Ishikawa (cell line): ENCODE data around the gene FSIP1.

Source experiments
- MAX ChIP-seq: IDR thresholded peaks from 2 replicates; pipeline ENCODE4 v1.6.1; 2012
- NFIC ChIP-seq: IDR thresholded peaks from 2 replicates; pipeline ENCODE4 v1.6.1; 2012
- REST ChIP-seq: IDR thresholded peaks from 2 replicates; pipeline ENCODE4 v1.6.1; 2012; ENCODE audit warnings: low read depth, mild to moderate bottlenecking
- TAF1 ChIP-seq: IDR thresholded peaks from 2 replicates; pipeline ENCODE4 v1.6.1; 2012; ENCODE audit warnings: low read depth, mild to moderate bottlenecking

DNA sequence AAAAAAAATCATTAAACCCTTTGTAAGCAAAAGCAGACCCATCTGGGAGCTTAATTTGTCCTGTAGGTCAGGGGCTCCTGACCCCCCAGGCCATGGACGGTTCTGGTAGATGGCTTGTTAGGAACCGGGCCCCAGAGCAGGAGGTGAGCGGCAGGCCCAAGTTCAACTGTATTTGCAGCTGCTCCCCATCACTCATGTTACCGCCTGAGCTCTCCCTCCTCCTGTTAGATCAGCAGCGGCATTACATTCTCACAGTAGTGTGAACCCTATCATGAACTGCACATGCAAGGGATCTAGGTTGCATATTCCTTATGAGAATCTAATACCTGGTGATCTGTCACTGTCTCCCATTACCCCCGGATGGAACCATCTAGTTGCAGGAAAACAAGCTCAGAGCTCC is 60.7 kb downstream of the FSIP1 start:
- TF ChIP-seq REST (no peak), TAF1 (no peak), NFIC (no peak), MAX (no peak)
